Bladder microvascular endothelial cell (primary cell): Measurements from ENCODE around the gene CKMT1A. TPM values are rescaled to one million over a fixed set of nuclear protein-coding genes. Genes with fewer than 3 reads are reported as not detected.

Experiments used
- total RNA-seq: library from RNA; depleted of rRNA; stranded (reverse); fragments of >200 nt; gene quantifications from 2 replicates; pipeline ENCODE4 v1.2.3, GENCODE V29; 2014

The CKMT1A gene
- total RNA-seq: not detected in 2 replicates

GRCh38 chr15:43693148-43694022, at the start of gene CKMT1A:
Gene CKMT1A, plus strand, starts transcription at chr15:43693859. Its CDS starts 192 bp downstream, at chr15:43694051.

GRCh38 chr15:43648649-43649429, 44.8 kb upstream of the CKMT1A start, which contains the start of gene CATSPER2:
Gene CATSPER2, minus strand, starts transcription at chr15:43648844. Its CDS starts 783 bp downstream, at chr15:43648061.

DNA sequence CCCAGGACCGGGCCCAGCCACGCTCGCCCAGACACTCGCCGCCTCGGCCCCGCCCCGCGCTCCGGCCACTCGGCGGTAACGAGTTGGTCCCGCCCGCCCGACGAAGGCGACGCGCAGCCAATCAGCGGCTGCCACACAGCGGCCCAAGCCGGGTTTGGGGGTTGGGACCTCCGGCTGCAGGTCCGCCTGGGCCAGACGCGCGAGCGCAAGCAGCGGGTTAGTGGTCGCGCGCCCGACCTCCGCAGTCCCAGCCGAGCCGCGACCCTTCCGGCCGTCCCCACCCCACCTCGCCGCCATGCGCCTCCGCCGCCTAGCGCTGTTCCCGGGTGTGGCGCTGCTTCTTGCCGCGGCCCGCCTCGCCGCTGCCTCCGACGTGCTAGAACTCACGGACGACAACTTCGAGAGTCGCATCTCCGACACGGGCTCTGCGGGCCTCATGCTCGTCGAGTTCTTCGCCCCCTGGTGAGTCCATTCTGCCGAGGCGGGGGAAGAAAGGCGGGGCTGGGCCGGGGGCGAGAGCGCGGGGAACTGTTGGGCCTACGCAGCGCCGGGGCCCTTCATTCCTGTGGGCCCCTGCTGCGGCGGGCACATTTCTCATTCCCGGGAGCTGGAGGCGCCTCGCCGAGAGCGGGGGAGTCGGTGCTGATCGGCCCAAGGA, 52.7 kb downstream of the CKMT1A start, which contains the start of gene PDIA3:
Gene PDIA3 (plus strand): TSS at position 194 of the 658 bp plus-strand sequence. CDS start 102 bp downstream, at position 296.

Other genes starting within 250 kb of the CKMT1A start
- 26.4 and 86.3 TPM in 2 replicates for gene TP53BP1, start 200.7 kb upstream of the CKMT1A start, total RNA-seq
- 0.31 and 0.32 TPM in 2 replicates for gene MAP1A, start 176.3 kb upstream of the CKMT1A start, total RNA-seq
- 14.1 and 42.9 TPM in 2 replicates for gene PPIP5K1, start 103.7 kb upstream of the CKMT1A start, total RNA-seq
- gene CKMT1B, start 99.8 kb upstream of the CKMT1A start, total RNA-seq: not detected in 2 replicates
- 0.06 TPM in 1 of 2 replicates, not detected in the other for gene STRC, start 75.1 kb upstream of the CKMT1A start, total RNA-seq
- gene CATSPER2, start 45.0 kb upstream of the CKMT1A start, total RNA-seq: 0.97 and 2.1 TPM in 2 replicates
- 103 and 270 TPM in 2 replicates for gene PDIA3, start 52.6 kb downstream of the CKMT1A start, total RNA-seq
- gene ELL3, start 83.1 kb downstream of the CKMT1A start, total RNA-seq: 3.1 and 5.4 TPM in 2 replicates
- gene SERF2, start 98.5 kb downstream of the CKMT1A start, total RNA-seq: 294 and 418 TPM in 2 replicates
- not detected in 2 replicates for gene SERINC4, start 106.4 kb downstream of the CKMT1A start, total RNA-seq
- 5.5 and 6.8 TPM in 2 replicates for gene HYPK, start 106.7 kb downstream of the CKMT1A start, total RNA-seq
- gene MFAP1, start 130.8 kb downstream of the CKMT1A start, total RNA-seq: 18.9 and 36.4 TPM in 2 replicates
- gene WDR76, start 133.1 kb downstream of the CKMT1A start, total RNA-seq: 11.0 and 13.4 TPM in 2 replicates